Neuronal stem cell (in vitro differentiated cells): ENCODE results near the gene PDE1A. TPM values are rescaled to one million over a fixed set of nuclear protein-coding genes. Genes with fewer than 3 reads are reported as not detected.

Experiments
- DNase-seq: peaks from one replicate; pipeline ENCODE4 v3.0.0-alpha.2; 2013; ENCODE audit warnings: low spot score
- H2AFZ ChIP-seq: one replicate; pipeline ENCODE4 v1.6.1; 2013; ENCODE audit warnings: mild to moderate bottlenecking, low read length, inconsistent platforms
- H2AK5ac ChIP-seq: 2 replicates; pipeline ENCODE4 v1.6.1; 2013; ENCODE audit warnings: low read depth, mild to moderate bottlenecking, inconsistent platforms, low read length, moderate library complexity, mixed read lengths
- H2BK120ac ChIP-seq: 2 replicates; pipeline ENCODE4 v1.6.1; 2013; ENCODE audit warnings: low read depth, mild to moderate bottlenecking, inconsistent platforms, low read length, moderate library complexity, mixed read lengths
- H2BK12ac ChIP-seq: one replicate; pipeline ENCODE4 v1.6.1; 2013; ENCODE audit warnings: low read length, inconsistent platforms
- H2BK15ac ChIP-seq: 2 replicates; pipeline ENCODE4 v1.6.1; 2013; ENCODE audit warnings: mild to moderate bottlenecking, low read length, inconsistent platforms, mixed read lengths
- H2BK5ac ChIP-seq: one replicate; pipeline ENCODE4 v1.6.1; 2013; ENCODE audit warnings: inconsistent platforms, mild to moderate bottlenecking, low read length, moderate library complexity
- H3K14ac ChIP-seq: one replicate; pipeline ENCODE4 v1.6.1; 2013; ENCODE audit warnings: low read length, inconsistent platforms
- H3K18ac ChIP-seq: 2 replicates; pipeline ENCODE4 v1.6.1; 2013; ENCODE audit warnings: low read length, inconsistent platforms
- H3K23ac ChIP-seq: 2 replicates; pipeline ENCODE4 v1.6.1; 2013; ENCODE audit warnings: low read depth, mild to moderate bottlenecking, mixed read lengths, low read length, inconsistent platforms; ENCODE audit not compliant: poor library complexity
- H3K27ac ChIP-seq: replicated peaks from 3 replicates; pipeline ENCODE4 v1.5.1; 2013; ENCODE audit warnings: low read length, inconsistent platforms
- H3K27me3 ChIP-seq, 3 experiments: 2 replicates each; pipeline ENCODE4 v1.6.1; 2013; ENCODE audit warnings: low read length in 3 of 3, mild to moderate bottlenecking in 2 of 3, inconsistent platforms in 1 of 3, low read depth in 1 of 3, mixed read lengths in 1 of 3, moderate library complexity in 1 of 3; ENCODE audit not compliant: control insufficient read depth in 3 of 3, insufficient read depth in 3 of 3
- H3K36me3 ChIP-seq, 2 donors: replicated peaks in 1 of 2; 2 replicates each; pipeline ENCODE4 v1.6.1; 2013; ENCODE audit warnings: low read length in 2 of 2; ENCODE audit not compliant: control insufficient read depth in 2 of 2, insufficient read depth in 2 of 2
- H3K4ac ChIP-seq: 2 replicates; pipeline ENCODE4 v1.6.1; 2013; ENCODE audit warnings: inconsistent platforms, mild to moderate bottlenecking, low read length, moderate library complexity
- H3K4me1 ChIP-seq, 2 donors: 1 replicate in 1 of 2; 2 replicates in 1 of 2; pipeline ENCODE4 v1.6.1; 2013; ENCODE audit warnings: low read length in 2 of 2, low read depth in 1 of 2; ENCODE audit not compliant: control insufficient read depth in 2 of 2, insufficient read depth in 1 of 2
- H3K4me2 ChIP-seq: one replicate; pipeline ENCODE4 v1.6.1; 2013; ENCODE audit warnings: mild to moderate bottlenecking, low read length, inconsistent platforms; ENCODE audit not compliant: insufficient read depth, poor library complexity, severe bottlenecking
- H3K4me3 ChIP-seq, 2 donors: 2 replicates each; pipeline ENCODE4 v1.5.1; 2013; ENCODE audit warnings: low read length in 2 of 2, mild to moderate bottlenecking in 2 of 2, inconsistent platforms in 1 of 2, moderate library complexity in 1 of 2
- H3K79me1 ChIP-seq: one replicate; pipeline ENCODE4 v1.6.1; 2013; ENCODE audit warnings: low read depth, mild to moderate bottlenecking, inconsistent platforms, low read length, moderate library complexity
- H3K9ac ChIP-seq: one replicate; pipeline ENCODE4 v1.6.1; 2013; ENCODE audit warnings: mild to moderate bottlenecking, low read depth, low read length, inconsistent platforms; ENCODE audit not compliant: poor library complexity
- H3K9me3 ChIP-seq, 2 donors: replicated peaks in 1 of 2; 2 replicates each; pipeline versions ENCODE3 to v1.6.1; 2013; ENCODE audit warnings: low read length in 2 of 2, mild to moderate bottlenecking in 2 of 2, inconsistent platforms in 1 of 2, low read depth in 1 of 2, mixed read lengths in 1 of 2, moderate library complexity in 1 of 2; ENCODE audit not compliant: control insufficient read depth in 2 of 2, insufficient read depth in 1 of 2
- H4K8ac ChIP-seq: one replicate; pipeline ENCODE4 v1.6.1; 2013; ENCODE audit warnings: low read depth, mild to moderate bottlenecking, inconsistent platforms, low read length, moderate library complexity
- H4K91ac ChIP-seq: one replicate; pipeline ENCODE4 v1.6.1; 2013; ENCODE audit warnings: low read length, low read depth, mild to moderate bottlenecking, inconsistent platforms; ENCODE audit not compliant: poor library complexity
- WGBS, 2 donors: extraction: QIAGEN DNeasy Blood & Tissue Kit; methylation state at CpG; one replicate each; pipeline ENCODE4 v1.1.7; 2013; ENCODE audit warnings: missing lambda C conversion rate in 2 of 2, mixed read lengths in 1 of 2; ENCODE audit not compliant: insufficient read length in 2 of 2, insufficient replicate concordance in 1 of 2; ENCODE audit errors: extremely low coverage in 2 of 2; 5-methylcytosine and 5-hydroxymethylcytosine counted together
- polyA plus RNA-seq, 2 experiments: library from polyadenylated mRNA; stranded (reverse); fragments of 200-250 nt; gene quantifications; one replicate each; pipeline ENCODE4 v1.2.3, GENCODE V29; 2013

PDE1A gene
- polyA plus RNA-seq (2013, experiment 1 of 2) = 0.03 TPM
- 0.04 TPM for polyA plus RNA-seq (2013, experiment 2 of 2)

DNA sequence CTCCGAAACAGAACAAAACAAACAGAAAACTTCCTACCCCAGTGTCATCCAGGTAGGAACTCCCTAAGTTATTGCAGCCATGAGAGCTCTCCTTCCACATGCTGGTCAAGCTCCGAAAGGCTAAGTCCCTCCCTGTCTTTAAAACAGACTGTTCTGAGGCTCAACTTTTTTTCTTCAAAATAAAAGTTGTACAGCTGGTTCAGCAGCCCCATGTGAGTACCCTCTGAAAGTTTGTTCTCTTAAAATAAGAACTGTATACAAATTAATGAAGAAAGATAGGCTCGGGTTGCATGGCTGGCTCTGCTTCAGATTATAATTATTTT is at the start of gene PDE1A:
TSS of gene PDE1A (minus strand) at position 119 of the 323 bp plus-strand sequence.
- Histone ChIP-seq H3K27me3 (no peaks in the 10 kb centered on the region), H3K79me1 (no peaks in the 10 kb centered on the region), H2AFZ (no peak within 1 kb of the TSS), H3K4me2 (no peak within 1 kb of the TSS), H3K23ac (no peak within 1 kb of the TSS), H3K9me3 (peaks cover 0 to 8% of the 10 kb centered on the region in 2 donors), H2BK5ac (no peak within 1 kb of the TSS), H3K9ac (no peak within 1 kb of the TSS), H3K36me3 (no peaks in the 10 kb centered on the region), H3K4ac (no peak within 1 kb of the TSS), H3K14ac (no peak within 1 kb of the TSS), H4K8ac (peak within 1 kb of the TSS; percentile 84), H3K4me3 (no peak within 1 kb of the TSS), H2AK5ac (no peak within 1 kb of the TSS), H2BK12ac (no peak within 1 kb of the TSS), H3K27ac (no peak within 1 kb of the TSS), H3K18ac (peak within 1 kb of the TSS; percentile 62), H2BK120ac (no peak within 1 kb of the TSS), H4K91ac (no peak within 1 kb of the TSS), H3K4me1 (no peaks in the 10 kb centered on the region), H2BK15ac (no peak within 1 kb of the TSS)
- no CpG with 5 or more reads among the region's 3 CpGs for WGBS, 2 donors
- no peak for DNase-seq

DNA sequence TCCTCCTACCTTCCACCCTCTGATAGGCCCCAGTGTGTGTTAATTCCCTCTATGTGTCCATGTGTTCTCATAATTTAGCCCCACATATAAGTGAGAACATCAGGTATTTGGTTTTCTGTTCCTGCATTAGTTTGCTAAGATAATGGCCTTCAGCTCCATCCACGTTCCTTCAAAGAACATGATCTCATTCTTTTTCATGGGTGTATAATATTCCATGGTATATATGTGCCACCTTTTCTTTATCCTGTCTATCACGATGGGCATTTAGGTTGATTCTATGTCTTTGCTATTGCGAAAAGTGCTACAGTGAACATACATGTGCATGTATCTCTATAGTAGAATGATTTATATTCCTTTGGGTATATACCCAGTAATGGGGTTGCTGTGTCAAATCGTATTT is 46.8 kb upstream of the PDE1A start:
- Histone ChIP-seq H3K27ac (no peak overlapping the region), H3K4me2 (no peak overlapping the region), H4K8ac (no peak overlapping the region), H3K4me1 (peaks cover 3% of the 10 kb centered on the region in 2 donors), H2BK5ac (no peak overlapping the region), H3K27me3 (no peaks in the 10 kb centered on the region), H3K23ac (no peak overlapping the region), H3K36me3 (no peaks in the 10 kb centered on the region), H3K18ac (no peak overlapping the region), H3K9ac (no peak overlapping the region), H3K4ac (no peak overlapping the region), H2AFZ (no peak overlapping the region), H2BK120ac (no peak overlapping the region), H3K14ac (no peak overlapping the region), H3K79me1 (no peaks in the 10 kb centered on the region), H3K9me3 (peaks cover 0 to 22% of the 10 kb centered on the region in 2 donors), H4K91ac (no peak overlapping the region), H2AK5ac (no peak overlapping the region), H2BK12ac (no peak overlapping the region), H2BK15ac (no peak overlapping the region), H3K4me3 (no peak overlapping the region)
- no peak for DNase-seq
- WGBS, 2 donors = no CpG with 5 or more reads among the region's 4 CpGs

- Histone ChIP-seq H4K91ac (no peak overlapping the region), H3K4me3 (no peak overlapping the region), H3K36me3 (no peaks in the 10 kb centered on the region), H3K27me3 (no peaks in the 10 kb centered on the region), H2BK15ac (no peak overlapping the region), H3K14ac (no peak overlapping the region), H3K27ac (no peak overlapping the region), H3K4me1 (peaks cover 0 to 3% of the 10 kb centered on the region in 2 donors), H2BK12ac (no peak overlapping the region), H4K8ac (no peak overlapping the region), H3K23ac (no peak overlapping the region), H2AFZ (no peak overlapping the region), H2BK5ac (no peak overlapping the region), H3K9ac (no peak overlapping the region), H3K4me2 (no peak overlapping the region), H3K18ac (no peak overlapping the region), H2AK5ac (no peak overlapping the region), H3K9me3 (peaks cover 0 to 9% of the 10 kb centered on the region in 2 donors), H2BK120ac (no peak overlapping the region), H3K79me1 (no peaks in the 10 kb centered on the region), H3K4ac (no peak overlapping the region)
- WGBS, 2 donors = no CpG with 5 or more reads among the region's 1 CpG
- no peak for DNase-seq
Observed at GRCh38 chr2:182463760-182464159, 36.9 kb upstream of the PDE1A start.

DNA sequence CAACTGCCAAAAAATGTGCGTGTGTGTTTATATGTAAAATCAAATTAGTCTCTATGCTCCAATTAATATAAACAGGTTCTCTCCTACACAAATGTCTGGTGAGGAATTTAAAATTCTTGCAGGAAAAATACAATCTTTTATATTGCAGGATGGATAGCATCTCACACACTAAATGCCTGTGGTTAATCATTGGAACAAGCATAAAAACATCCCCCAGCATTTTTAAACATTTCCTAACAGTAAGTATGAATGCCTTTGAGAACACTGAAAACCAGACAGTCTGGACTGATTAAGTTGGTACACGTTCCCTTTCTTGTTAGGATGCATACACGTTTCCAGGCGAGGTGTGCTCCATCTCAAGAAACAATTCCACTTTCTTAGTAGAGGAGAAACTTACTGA is 29.9 kb upstream of the PDE1A start:
- Histone ChIP-seq H4K91ac (no peak overlapping the region), H3K9me3 (no peaks in the 10 kb centered on the region), H3K36me3 (no peaks in the 10 kb centered on the region), H2BK5ac (no peak overlapping the region), H4K8ac (no peak overlapping the region), H3K4ac (no peak overlapping the region), H3K4me2 (no peak overlapping the region), H3K9ac (no peak overlapping the region), H3K27ac (no peak overlapping the region), H3K23ac (no peak overlapping the region), H3K4me1 (no peaks in the 10 kb centered on the region), H3K14ac (no peak overlapping the region), H2BK15ac (no peak overlapping the region), H3K18ac (no peak overlapping the region), H2AFZ (no peak overlapping the region), H3K79me1 (no peaks in the 10 kb centered on the region), H3K27me3 (no peaks in the 10 kb centered on the region), H2BK12ac (no peak overlapping the region), H2AK5ac (no peak overlapping the region), H2BK120ac (no peak overlapping the region), H3K4me3 (no peak overlapping the region)
- no CpG with 5 or more reads among the region's 4 CpGs for WGBS, 2 donors
- no peak for DNase-seq
